ENCODE results near the gene FAM3D. TPM values are rescaled to one million over a fixed set of nuclear protein-coding genes. Genes with fewer than 3 reads are reported as not detected.

FAM3D gene
- total and polyA plus RNA-seq, 2 of the 8 experiments (the other 6 are each of a cell fraction or from before 2014, with no cell fraction given) = not detected

DNA sequence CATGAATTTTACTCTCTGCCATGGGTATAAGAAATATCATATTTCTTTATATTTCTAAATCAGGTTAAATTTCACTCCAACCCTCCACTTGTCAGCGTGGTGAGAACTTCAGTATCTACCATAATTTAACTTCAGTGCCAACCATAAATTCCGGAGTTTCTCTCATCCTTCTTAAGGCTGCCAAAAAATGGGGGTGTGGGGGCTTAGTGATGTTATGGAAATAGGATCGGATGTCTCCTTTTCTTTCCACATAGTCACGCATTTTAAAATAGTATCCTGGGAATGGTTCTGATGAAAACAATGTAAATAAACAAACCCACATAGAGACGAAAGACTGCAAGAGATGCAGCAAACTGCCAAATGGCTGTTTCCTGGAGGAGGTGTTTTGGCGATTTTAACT is 12.9 kb upstream of the FAM3D start:
- H2BK5ac ChIP-seq (ENCODE audit: low read depth, low read length) = no peak overlapping the region
- DNase-seq (ENCODE audit: low read depth in 1 of 2, low spot score in 2 of 2) (no peak), FAIRE-seq (no peak)
- 84% methylated on average over 6 of the region's 6 CpGs; no CpG with 5 or more reads in 1 of the 2 experiments for WGBS, 2 experiments (ENCODE audit: extremely low coverage in 1 of 2, insufficient coverage in 1 of 2, insufficient read length in 1 of 2, insufficient replicate concordance in 2 of 2, low coverage in 1 of 2, low lambda C conversion rate in 2 of 2, missing lambda C conversion rate in 1 of 2)
- no peaks in the 10 kb centered on the region for H3K79me2 ChIP-seq (ENCODE audit: control insufficient read depth in 1 of 2, insufficient read depth in 2 of 2, low read length in 2 of 2)
- no peak overlapping the region for H2BK15ac ChIP-seq (ENCODE audit: low read length)
- no peak overlapping the region for H3K4me3 ChIP-seq (ENCODE audit: extremely low read depth in 1 of 4, insufficient read depth in 2 of 4, low read depth in 3 of 4, low read length in 4 of 4)
- no peaks in the 10 kb centered on the region for H3K79me1 ChIP-seq (ENCODE audit: low read depth, low read length)
- no peak overlapping the region for H3K9ac ChIP-seq (replicated peaks in 1 of 4; ENCODE audit: extremely low read depth in 1 of 4, low read depth in 3 of 4, low read length in 3 of 4)
- H4K5ac ChIP-seq (ENCODE audit: insufficient read length, low read depth, low read length) = no peak overlapping the region
- H3K27ac ChIP-seq (ENCODE audit: low read depth, low read length) = no peak overlapping the region
- no peak overlapping the region for H3K14ac ChIP-seq (ENCODE audit: insufficient read length)
- no peak overlapping the region for H2BK120ac ChIP-seq (replicated peaks; ENCODE audit: low read depth, low read length)
- no peaks in the 10 kb centered on the region for H3K23me2 ChIP-seq (ENCODE audit: low read depth, low read length)
- no peak overlapping the region for H2AK5ac ChIP-seq (ENCODE audit: low read depth, low read length)
- CTCF ChIA-PET (ENCODE audit: partially characterized antibody) = interaction anchor here (0.7 kb wide), 1 partner anchor 91 kb away, joined by 3 read pairs; no protein-coding TSS in a partner anchor
- no peak overlapping the region for H4K91ac ChIP-seq (replicated peaks; ENCODE audit: insufficient read length, low read length)
- H3K9me3 ChIP-seq (ENCODE audit: insufficient read depth in 2 of 2, low read depth in 1 of 2, low read length in 1 of 2) = no peaks in the 10 kb centered on the region; a peak in 1 of 4 replicates
- no peak overlapping the region for H2BK12ac ChIP-seq (ENCODE audit: low read depth, low read length)
- no peaks in the 10 kb centered on the region for H3K36me3 ChIP-seq (ENCODE audit: control insufficient read depth in 2 of 4, insufficient read depth in 4 of 4, low read length in 3 of 4)
- POLR2A ChIA-PET (ENCODE audit: partially characterized antibody) = no interaction called here
- no peak overlapping the region for H2BK20ac ChIP-seq (ENCODE audit: low read length)
- no peak overlapping the region for H4K8ac ChIP-seq (ENCODE audit: extremely low read depth, insufficient read depth, low read length)
- no peak overlapping the region for H3K23ac ChIP-seq (ENCODE audit: insufficient read length)
- H2AFZ ChIP-seq (ENCODE audit: low read length) = no peak overlapping the region
- H4K20me1 ChIP-seq (replicated peaks in 1 of 2; ENCODE audit: control insufficient read depth in 1 of 2, insufficient read depth in 2 of 2, low read length in 2 of 2) = no peaks in the 10 kb centered on the region
- no peak overlapping the region for H3K4me2 ChIP-seq (ENCODE audit: insufficient read depth in 1 of 2, low read depth in 2 of 2, low read length in 2 of 2)
- H3K18ac ChIP-seq (ENCODE audit: extremely low read depth, low read length) = no peak overlapping the region
- no peak overlapping the region for H3K56ac ChIP-seq (replicated peaks; ENCODE audit: insufficient read length, low read depth, low read length)
- no peaks in the 10 kb centered on the region for H3K27me3 ChIP-seq (replicated peaks in 1 of 4; ENCODE audit: control insufficient read depth in 3 of 4, extremely low read depth in 1 of 4, insufficient read depth in 3 of 4, low read length in 3 of 4)
- no peaks in the 10 kb centered on the region; a peak in 1 of 7 replicates for H3K4me1 ChIP-seq (replicated peaks in 1 of 4; ENCODE audit: control insufficient read depth in 3 of 4, insufficient read depth in 4 of 4, low read length in 3 of 4)
- H3K4ac ChIP-seq (replicated peaks; ENCODE audit: insufficient read length, low read depth, low read length) = no peak overlapping the region
- TF ChIP-seq BRCA1 (IDR thresholded peaks at IDR 0.05; ENCODE audit: low read depth, low read length) (no peak), KDM5A (IDR thresholded peaks at IDR 0.05; ENCODE audit: low read length) (no peak), RAD21 (IDR thresholded peaks at IDR 0.05 in 1 of 2, conservative IDR thresholded peaks at IDR 0.05 in 1 of 2; ENCODE audit: low read depth in 2 of 2, low read length in 2 of 2) (no peak), POU5F1 (IDR thresholded peaks at IDR 0.05; ENCODE audit: low read depth, low read length) (no peak), TBP (IDR thresholded peaks at IDR 0.05; ENCODE audit: low read depth, low read length) (no peak), SIX5 (IDR thresholded peaks at IDR 0.05; ENCODE audit: low read depth, low read length) (no peak), RBBP5 (IDR thresholded peaks at IDR 0.05; ENCODE audit: borderline replicate concordance, low read depth, low read length) (no peak), YY1 (IDR thresholded peaks at IDR 0.05; ENCODE audit: low read depth, low read length) (no peak)
- TF ChIP-seq, protein P1, sequence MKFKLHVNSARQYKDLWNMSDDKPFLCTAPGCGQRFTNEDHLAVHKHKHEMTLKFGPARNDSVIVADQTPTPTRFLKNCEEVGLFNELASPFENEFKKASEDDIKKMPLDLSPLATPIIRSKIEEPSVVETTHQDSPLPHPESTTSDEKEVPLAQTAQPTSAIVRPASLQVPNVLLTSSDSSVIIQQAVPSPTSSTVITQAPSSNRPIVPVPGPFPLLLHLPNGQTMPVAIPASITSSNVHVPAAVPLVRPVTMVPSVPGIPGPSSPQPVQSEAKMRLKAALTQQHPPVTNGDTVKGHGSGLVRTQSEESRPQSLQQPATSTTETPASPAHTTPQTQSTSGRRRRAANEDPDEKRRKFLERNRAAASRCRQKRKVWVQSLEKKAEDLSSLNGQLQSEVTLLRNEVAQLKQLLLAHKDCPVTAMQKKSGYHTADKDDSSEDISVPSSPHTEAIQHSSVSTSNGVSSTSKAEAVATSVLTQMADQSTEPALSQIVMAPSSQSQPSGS (IDR thresholded peaks at IDR 0.05; ENCODE audit: low read length) = no peak
- TF ChIP-seq, protein P2, sequence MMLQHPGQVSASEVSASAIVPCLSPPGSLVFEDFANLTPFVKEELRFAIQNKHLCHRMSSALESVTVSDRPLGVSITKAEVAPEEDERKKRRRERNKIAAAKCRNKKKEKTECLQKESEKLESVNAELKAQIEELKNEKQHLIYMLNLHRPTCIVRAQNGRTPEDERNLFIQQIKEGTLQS (IDR thresholded peaks at IDR 0.05; ENCODE audit: insufficient read depth, low read depth, low read length) = no peak
